ENCODE measurements around the gene GLI2. TPM values are rescaled to one million over a fixed set of nuclear protein-coding genes. Genes with fewer than 3 reads are reported as not detected.

GLI2 gene
- total and polyA plus RNA-seq, 8 donors: 0.45 to 2.8 (median 0.68) TPM; not detected in 1

DNA sequence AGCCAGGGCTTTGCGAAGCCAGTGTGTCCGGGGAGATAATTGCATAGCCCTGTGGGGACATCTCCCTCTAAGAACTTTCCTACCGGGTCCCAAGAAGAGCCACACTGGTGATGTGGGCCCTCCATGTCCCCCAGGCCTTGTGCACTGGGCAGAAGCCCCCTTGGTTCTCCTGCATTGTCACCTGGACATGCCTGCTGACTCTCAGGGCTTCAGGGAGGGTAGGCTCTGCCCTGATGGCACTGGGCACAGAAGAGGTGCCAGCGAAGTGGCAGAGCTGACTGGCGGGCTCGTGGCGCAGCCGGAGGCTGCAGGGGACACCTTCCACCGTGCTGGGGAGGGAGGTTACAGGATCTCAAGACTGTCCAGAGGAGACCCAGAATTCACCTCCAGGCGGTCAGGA lies 28.3 kb downstream of the GLI2 start:
- Histone ChIP-seq H3K4me1 (peaks cover 15 to 40% (median 19%) of the 10 kb centered on the region in 4 donors), H3K27ac (no peak overlapping the region), H3K36me3 (no peaks in the 10 kb centered on the region), H3K9me3 (no peaks in the 10 kb centered on the region), H3K4me3 (no peak overlapping the region), H3K27me3 (no peaks in the 10 kb centered on the region)
- TF ChIP-seq EP300 (IDR thresholded peaks at IDR 0.05): no peak
- no peak for TF ChIP-seq POLR2A (IDR thresholded peaks at IDR 0.05)
- TF ChIP-seq, protein P1, sequence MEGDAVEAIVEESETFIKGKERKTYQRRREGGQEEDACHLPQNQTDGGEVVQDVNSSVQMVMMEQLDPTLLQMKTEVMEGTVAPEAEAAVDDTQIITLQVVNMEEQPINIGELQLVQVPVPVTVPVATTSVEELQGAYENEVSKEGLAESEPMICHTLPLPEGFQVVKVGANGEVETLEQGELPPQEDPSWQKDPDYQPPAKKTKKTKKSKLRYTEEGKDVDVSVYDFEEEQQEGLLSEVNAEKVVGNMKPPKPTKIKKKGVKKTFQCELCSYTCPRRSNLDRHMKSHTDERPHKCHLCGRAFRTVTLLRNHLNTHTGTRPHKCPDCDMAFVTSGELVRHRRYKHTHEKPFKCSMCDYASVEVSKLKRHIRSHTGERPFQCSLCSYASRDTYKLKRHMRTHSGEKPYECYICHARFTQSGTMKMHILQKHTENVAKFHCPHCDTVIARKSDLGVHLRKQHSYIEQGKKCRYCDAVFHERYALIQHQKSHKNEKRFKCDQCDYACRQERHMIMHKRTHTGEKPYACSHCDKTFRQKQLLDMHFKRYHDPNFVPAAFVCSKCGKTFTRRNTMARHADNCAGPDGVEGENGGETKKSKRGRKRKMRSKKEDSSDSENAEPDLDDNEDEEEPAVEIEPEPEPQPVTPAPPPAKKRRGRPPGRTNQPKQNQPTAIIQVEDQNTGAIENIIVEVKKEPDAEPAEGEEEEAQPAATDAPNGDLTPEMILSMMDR (IDR thresholded peaks at IDR 0.05): no peak
- no peak for TF ChIP-seq POLR2AphosphoS5 (IDR thresholded peaks at IDR 0.05)
- DNase-seq: no peak
- WGBS, 5 donors: 89 to 97% (median 92%) methylated on average over 4 to 10 of the region's 10 CpGs
- intact Hi-C loops (cut with DNase I; ENCODE audit: low total_unique reads): no loop called here

DNA sequence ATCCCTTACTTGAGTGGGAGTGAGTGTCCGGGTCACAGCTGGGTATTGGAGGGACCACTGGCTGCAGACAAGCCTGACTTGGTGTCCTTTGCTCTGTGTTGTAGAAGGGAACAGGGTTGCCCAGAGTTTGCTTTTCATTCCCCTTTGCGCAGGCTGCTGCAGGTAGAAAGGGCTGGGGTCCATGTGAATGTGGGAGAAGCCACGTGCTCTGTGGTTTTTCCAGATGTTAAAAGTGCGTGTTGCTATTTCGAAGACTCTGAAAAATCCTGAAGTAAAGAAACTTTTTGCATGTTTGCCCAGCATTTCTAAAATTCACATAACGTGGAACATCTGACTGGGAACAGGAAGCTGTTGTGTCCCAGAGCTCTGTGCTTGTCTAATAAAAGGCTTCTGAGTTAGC lies 28.8 kb downstream of the GLI2 start:
- no peak for DNase-seq
- H3K27ac ChIP-seq: peak overlapping the region in 2 of 5 donors; percentile 69 to 72
- 84 to 88% (median 87%) methylated on average over 6 of the region's 6 CpGs for WGBS, 5 donors
- no peaks in the 10 kb centered on the region for H3K36me3 ChIP-seq
- TF ChIP-seq POLR2AphosphoS5 (IDR thresholded peaks at IDR 0.05): no peak
- TF ChIP-seq, protein P1 (IDR thresholded peaks at IDR 0.05): no peak
- no peak for TF ChIP-seq EP300 (IDR thresholded peaks at IDR 0.05)
- TF ChIP-seq POLR2A (IDR thresholded peaks at IDR 0.05): no peak
- H3K4me1 ChIP-seq: peaks cover 15 to 40% (median 18%) of the 10 kb centered on the region in 4 donors
- no peak overlapping the region for H3K4me3 ChIP-seq
- H3K9me3 ChIP-seq: no peaks in the 10 kb centered on the region
- intact Hi-C loops (cut with DNase I; ENCODE audit: low total_unique reads): no loop called here
- no peaks in the 10 kb centered on the region for H3K27me3 ChIP-seq

DNA sequence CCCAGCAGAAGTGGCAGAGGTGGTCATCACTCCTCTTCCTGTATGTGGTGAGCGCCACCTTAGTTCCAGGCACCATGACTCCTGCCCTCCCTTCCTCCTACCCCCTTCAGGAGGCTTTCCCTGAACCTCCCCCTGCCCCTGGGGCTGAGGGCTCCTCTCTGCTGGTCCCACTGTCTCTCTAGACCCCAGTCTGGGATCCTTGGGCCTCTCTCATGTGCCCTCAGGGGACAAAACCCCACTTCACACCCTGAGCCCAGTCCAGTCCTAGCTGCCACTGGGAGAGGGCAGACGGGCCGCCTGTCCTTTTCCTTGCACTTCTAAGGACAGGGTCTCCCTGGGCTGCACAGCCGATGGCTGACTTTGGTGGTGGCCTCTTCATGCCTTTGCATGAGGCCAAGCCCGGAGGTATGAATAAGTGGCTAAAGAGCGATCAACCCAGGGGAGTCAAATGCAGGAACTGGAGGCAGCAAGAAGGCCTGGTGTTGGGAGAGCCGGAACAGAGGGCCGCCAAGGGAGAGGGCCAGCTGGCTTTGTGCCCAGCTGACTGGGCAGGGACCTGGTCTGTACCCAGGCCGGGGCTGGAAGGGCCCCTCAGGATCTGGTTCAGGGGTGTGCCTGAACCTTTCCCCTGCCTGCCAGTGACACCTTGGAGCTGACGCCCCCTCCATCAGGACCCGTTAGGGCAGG lies 29.5 kb downstream of the GLI2 start:
- peaks cover 15 to 38% (median 18%) of the 10 kb centered on the region in 4 donors for H3K4me1 ChIP-seq
- intact Hi-C loops (cut with DNase I; ENCODE audit: low total_unique reads): no loop called here
- WGBS, 5 donors: 47 to 63% (median 56%) methylated on average over 9 to 11 of the region's 11 CpGs
- H3K4me3 ChIP-seq: no peak overlapping the region
- H3K27me3 ChIP-seq: no peaks in the 10 kb centered on the region
- H3K27ac ChIP-seq: peak overlapping the region; percentile 18 to 83 (median 72)
- DNase-seq: peak in 1 of 2 donors; percentile 69
- no peaks in the 10 kb centered on the region for H3K36me3 ChIP-seq
- H3K9me3 ChIP-seq: no peaks in the 10 kb centered on the region
- TF ChIP-seq POLR2AphosphoS5 (IDR thresholded peaks at IDR 0.05): no peak

DNA sequence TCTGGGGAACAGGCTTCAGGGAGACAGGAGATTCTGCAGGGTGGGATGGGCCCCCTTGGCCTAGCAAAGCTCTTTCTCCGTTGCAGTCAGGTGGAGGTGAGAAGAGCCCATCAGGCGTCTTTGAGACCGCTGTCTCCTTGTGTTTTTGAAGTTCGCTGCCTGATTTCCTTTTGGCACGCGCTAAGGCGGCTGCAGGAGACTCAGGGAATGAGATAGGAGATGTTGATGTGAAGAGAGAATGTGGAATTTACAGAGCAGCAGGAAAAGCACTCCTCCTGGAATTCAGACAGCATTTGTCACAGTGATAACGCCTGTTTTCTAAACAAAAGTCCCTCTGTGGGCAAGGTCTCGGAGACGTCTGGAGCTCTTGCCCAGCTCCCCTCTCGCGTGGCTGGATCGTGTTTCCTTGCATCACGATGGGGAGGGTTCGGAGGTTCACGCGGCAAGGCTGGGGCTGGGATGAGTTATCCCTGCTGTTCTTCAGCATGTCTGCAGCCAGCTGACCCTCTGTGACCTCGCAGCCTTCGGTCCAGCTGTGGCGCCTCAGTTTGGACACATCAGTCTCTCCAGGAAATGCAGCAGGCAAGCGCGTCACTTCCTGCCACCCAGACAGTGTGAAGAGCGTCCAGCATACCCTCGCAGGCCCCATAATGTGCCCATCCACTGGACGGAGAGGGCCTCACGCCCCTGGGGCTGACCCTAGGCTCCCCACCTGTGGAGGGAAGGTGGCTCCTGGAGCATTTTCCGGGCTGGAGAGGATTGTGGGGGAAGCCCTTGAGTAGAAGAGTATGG lies 30.2 kb downstream of the GLI2 start:
- peak; percentile 51 to 92 for DNase-seq
- no peak overlapping the region for H3K4me3 ChIP-seq
- H3K27ac ChIP-seq: peak overlapping the region; percentile 18 to 83 (median 72)
- intact Hi-C loops (cut with DNase I; ENCODE audit: low total_unique reads): no loop called here
- WGBS, 5 donors: 58 to 71% (median 67%) methylated on average over 27 of the region's 27 CpGs
- no peaks in the 10 kb centered on the region for H3K9me3 ChIP-seq
- TF ChIP-seq POLR2AphosphoS5 (IDR thresholded peaks at IDR 0.05) (peak; percentile 21 to 85 (median 75)), POLR2A (IDR thresholded peaks at IDR 0.05) (no peak), EP300 (IDR thresholded peaks at IDR 0.05) (peak; percentile 16)
- TF ChIP-seq, protein P1 (IDR thresholded peaks at IDR 0.05): no peak
- H3K36me3 ChIP-seq: no peaks in the 10 kb centered on the region
- peaks cover 9 to 33% (median 20%) of the 10 kb centered on the region in 4 donors for H3K4me1 ChIP-seq
- no peaks in the 10 kb centered on the region for H3K27me3 ChIP-seq
